Measurements from ENCODE around the gene MCEMP1. TPM values are rescaled to one million over a fixed set of nuclear protein-coding genes. Genes with fewer than 3 reads are reported as not detected.

MCEMP1 gene
- total and polyA plus RNA-seq, 2 of the 13 experiments (the other 11 are each of a cell fraction or from before 2014, with no cell fraction given), result not detected

GRCh38 chr19:7720351-7720750 lies 43.5 kb downstream of the MCEMP1 start (continued):
- no peak for TF ChIP-seq CEBPZ (IDR thresholded peaks at IDR 0.05; ENCODE audit: low read length)

GRCh38 chr19:7722231-7722651 lies 45.4 kb downstream of the MCEMP1 start:
- no peaks in the 10 kb centered on the region for H3K9me3 ChIP-seq (ENCODE audit: low read length)
- DNase-seq (ENCODE audit: low spot score), result no peak
- intact Hi-C loops (cut with micrococcal nuclease; ENCODE audit: unreplicated experiment), result no loop called here
- no peak overlapping the region for H2AFZ ChIP-seq (ENCODE audit: low read length)
- H3K36me3 ChIP-seq (replicated peaks in 1 of 2; ENCODE audit: control insufficient read depth in 1 of 2, insufficient read depth in 2 of 2, low read length in 2 of 2), result no peaks in the 10 kb centered on the region
- H3K4me3 ChIP-seq (replicated peaks in 1 of 3; ENCODE audit: insufficient read depth in 1 of 3, low read depth in 2 of 3, low read length in 3 of 3), result no peak overlapping the region
- ChIA-PET POLR2A (no interaction called here), CTCF (ENCODE audit: low intra/inter-chr PET ratio, low total read pairs) (no interaction called here)
- ATAC-seq, result no peak
- no peak for FAIRE-seq
- BruUV-seq (replicated peaks), result no TSS peak
- H3K79me2 ChIP-seq (ENCODE audit: insufficient read depth, low read length), result no peaks in the 10 kb centered on the region
- H3K9ac ChIP-seq (ENCODE audit: insufficient read depth, low read depth, low read length), result no peak overlapping the region
- H3K27me3 ChIP-seq (ENCODE audit: control insufficient read depth in 1 of 2, insufficient read depth in 2 of 2, low read length in 2 of 2), result peaks cover 0 to 2% of the 10 kb centered on the region in 2 experiments; a peak in 2 of 5 replicates
- in situ Hi-C loops (cut with HindIII; ENCODE audit: extremely low pct_ligation_motif_present, low pct_unique_long_range_greater_than_20kb), result no loop called here
- WGBS (ENCODE audit: low lambda C conversion rate), result 17% methylated on average over 3 of the region's 5 CpGs
- no peak overlapping the region for H3K4me2 ChIP-seq (ENCODE audit: low read depth, low read length)
- no peaks in the 10 kb centered on the region for H3K4me1 ChIP-seq (ENCODE audit: insufficient read depth, low read length)
- no peak overlapping the region for H3K27ac ChIP-seq (ENCODE audit: extremely low read length, insufficient read depth, low read length)
- H4K20me1 ChIP-seq (ENCODE audit: insufficient read depth, low read length), result no peaks in the 10 kb centered on the region
- TF ChIP-seq, protein P1, sequence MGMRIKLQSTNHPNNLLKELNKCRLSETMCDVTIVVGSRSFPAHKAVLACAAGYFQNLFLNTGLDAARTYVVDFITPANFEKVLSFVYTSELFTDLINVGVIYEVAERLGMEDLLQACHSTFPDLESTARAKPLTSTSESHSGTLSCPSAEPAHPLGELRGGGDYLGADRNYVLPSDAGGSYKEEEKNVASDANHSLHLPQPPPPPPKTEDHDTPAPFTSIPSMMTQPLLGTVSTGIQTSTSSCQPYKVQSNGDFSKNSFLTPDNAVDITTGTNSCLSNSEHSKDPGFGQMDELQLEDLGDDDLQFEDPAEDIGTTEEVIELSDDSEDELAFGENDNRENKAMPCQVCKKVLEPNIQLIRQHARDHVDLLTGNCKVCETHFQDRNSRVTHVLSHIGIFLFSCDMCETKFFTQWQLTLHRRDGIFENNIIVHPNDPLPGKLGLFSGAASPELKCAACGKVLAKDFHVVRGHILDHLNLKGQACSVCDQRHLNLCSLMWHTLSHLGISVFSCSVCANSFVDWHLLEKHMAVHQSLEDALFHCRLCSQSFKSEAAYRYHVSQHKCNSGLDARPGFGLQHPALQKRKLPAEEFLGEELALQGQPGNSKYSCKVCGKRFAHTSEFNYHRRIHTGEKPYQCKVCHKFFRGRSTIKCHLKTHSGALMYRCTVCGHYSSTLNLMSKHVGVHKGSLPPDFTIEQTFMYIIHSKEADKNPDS (CRISPR knock-in tag; IDR thresholded peaks at IDR 0.05), result no peak
- TF ChIP-seq, protein P2, sequence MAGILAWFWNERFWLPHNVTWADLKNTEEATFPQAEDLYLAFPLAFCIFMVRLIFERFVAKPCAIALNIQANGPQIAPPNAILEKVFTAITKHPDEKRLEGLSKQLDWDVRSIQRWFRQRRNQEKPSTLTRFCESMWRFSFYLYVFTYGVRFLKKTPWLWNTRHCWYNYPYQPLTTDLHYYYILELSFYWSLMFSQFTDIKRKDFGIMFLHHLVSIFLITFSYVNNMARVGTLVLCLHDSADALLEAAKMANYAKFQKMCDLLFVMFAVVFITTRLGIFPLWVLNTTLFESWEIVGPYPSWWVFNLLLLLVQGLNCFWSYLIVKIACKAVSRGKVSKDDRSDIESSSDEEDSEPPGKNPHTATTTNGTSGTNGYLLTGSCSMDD (CRISPR knock-in tag; IDR thresholded peaks at IDR 0.05), result no peak
- TF ChIP-seq, protein P3, sequence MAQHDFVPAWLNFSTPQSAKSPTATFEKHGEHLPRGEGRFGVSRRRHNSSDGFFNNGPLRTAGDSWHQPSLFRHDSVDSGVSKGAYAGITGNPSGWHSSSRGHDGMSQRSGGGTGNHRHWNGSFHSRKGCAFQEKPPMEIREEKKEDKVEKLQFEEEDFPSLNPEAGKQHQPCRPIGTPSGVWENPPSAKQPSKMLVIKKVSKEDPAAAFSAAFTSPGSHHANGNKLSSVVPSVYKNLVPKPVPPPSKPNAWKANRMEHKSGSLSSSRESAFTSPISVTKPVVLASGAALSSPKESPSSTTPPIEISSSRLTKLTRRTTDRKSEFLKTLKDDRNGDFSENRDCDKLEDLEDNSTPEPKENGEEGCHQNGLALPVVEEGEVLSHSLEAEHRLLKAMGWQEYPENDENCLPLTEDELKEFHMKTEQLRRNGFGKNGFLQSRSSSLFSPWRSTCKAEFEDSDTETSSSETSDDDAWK (CRISPR knock-in tag; IDR thresholded peaks at IDR 0.05), result no peak
- no peak for TF ChIP-seq ZKSCAN5 (CRISPR knock-in tag; IDR thresholded peaks at IDR 0.05)
- TF ChIP-seq ZNF609 (CRISPR knock-in tag; IDR thresholded peaks at IDR 0.05; ENCODE audit: borderline replicate concordance), result no peak
- TF ChIP-seq HIC2 (CRISPR knock-in tag; IDR thresholded peaks at IDR 0.05; ENCODE audit: low read depth), result no peak

All from HepG2 (cell line).